ENCODE measurements around the gene MAGI2.

MAGI2 gene

GRCh38 chr7:79182283-79182682 lies 271.2 kb downstream of the MAGI2 start:
- TF ChIP-seq, protein P1, sequence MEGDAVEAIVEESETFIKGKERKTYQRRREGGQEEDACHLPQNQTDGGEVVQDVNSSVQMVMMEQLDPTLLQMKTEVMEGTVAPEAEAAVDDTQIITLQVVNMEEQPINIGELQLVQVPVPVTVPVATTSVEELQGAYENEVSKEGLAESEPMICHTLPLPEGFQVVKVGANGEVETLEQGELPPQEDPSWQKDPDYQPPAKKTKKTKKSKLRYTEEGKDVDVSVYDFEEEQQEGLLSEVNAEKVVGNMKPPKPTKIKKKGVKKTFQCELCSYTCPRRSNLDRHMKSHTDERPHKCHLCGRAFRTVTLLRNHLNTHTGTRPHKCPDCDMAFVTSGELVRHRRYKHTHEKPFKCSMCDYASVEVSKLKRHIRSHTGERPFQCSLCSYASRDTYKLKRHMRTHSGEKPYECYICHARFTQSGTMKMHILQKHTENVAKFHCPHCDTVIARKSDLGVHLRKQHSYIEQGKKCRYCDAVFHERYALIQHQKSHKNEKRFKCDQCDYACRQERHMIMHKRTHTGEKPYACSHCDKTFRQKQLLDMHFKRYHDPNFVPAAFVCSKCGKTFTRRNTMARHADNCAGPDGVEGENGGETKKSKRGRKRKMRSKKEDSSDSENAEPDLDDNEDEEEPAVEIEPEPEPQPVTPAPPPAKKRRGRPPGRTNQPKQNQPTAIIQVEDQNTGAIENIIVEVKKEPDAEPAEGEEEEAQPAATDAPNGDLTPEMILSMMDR (IDR thresholded peaks at IDR 0.05; ENCODE audit: control extremely low read depth, extremely low read depth, low read depth, missing control alignments), result no peak
- DNase-seq (ENCODE audit: extremely low spot score), result no peak
- ChIA-PET POLR2A (no interaction called here), CTCF (no interaction called here)

GRCh38 chr7:79180533-79180932 lies 272.9 kb downstream of the MAGI2 start:
- ChIA-PET CTCF (no interaction called here), POLR2A (no interaction called here)
- DNase-seq (ENCODE audit: extremely low spot score), result no peak
- TF ChIP-seq, protein P1 (IDR thresholded peaks at IDR 0.05; ENCODE audit: control extremely low read depth, extremely low read depth, low read depth, missing control alignments), result no peak

DNA sequence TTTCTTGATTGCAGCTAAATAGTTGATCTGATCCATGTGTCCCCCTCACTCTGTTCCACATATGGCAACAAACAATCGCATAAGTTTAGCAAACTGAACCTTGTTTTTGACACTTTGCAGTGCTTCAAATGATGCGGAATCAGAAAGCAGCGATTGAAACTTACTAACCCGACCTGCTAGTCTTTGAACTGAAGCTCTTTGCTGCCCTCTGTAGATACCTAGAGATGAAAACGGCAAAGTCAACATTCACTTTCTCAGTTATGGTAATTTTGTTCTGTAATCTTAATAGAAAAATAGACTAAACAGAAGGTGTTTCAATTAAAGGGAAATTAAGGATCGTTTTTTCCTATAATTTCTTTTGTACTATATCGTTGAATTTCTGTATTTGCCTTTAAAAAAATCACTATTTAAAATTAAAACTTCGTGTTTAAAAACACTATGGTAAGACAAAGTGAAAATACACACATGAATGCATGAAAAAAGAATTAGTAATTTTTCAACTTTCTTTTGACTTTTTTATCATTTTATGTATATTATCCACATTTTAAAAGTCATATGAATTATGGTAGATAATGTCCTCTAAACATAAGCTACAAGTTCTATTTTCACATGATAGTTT lies 276.5 kb downstream of the MAGI2 start:
- TF ChIP-seq, protein P1 (IDR thresholded peaks at IDR 0.05; ENCODE audit: control extremely low read depth, extremely low read depth, low read depth, missing control alignments), result peak; percentile 33
- peak; percentile 4 for DNase-seq (ENCODE audit: extremely low spot score)
- POLR2A ChIA-PET, result no interaction called here
- CTCF ChIA-PET, result interaction anchor here (0.8 to 1.4 kb wide), 4 partner anchors 11 to 1525 kb away, joined by 3 to 7 read pairs (median 3); no protein-coding TSS in a partner anchor

DNA sequence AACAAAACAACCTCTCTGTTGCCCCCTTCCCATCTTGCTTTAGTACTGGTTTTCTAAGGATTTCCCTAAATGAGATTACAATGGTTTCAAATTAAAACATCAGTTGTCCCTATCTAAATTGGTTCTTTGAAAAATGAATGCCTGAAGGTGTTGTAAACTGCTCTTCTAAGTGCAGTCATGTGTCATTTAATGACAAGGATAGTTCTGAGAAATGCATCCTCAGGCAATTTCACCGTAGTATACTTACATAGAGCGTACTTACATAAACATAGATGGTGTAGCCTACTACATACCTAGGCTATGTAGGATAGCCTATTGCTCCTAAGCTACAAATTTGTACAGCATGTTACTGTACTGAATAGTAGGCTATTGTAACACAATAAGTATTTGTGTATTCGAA lies 278.1 kb downstream of the MAGI2 start:
- TF ChIP-seq, protein P1 (IDR thresholded peaks at IDR 0.05; ENCODE audit: control extremely low read depth, extremely low read depth, low read depth, missing control alignments), result no peak
- DNase-seq (ENCODE audit: extremely low spot score), result no peak
- CTCF ChIA-PET, result interaction anchor here (1.3 kb wide), 1 partner anchor 9 kb away, joined by 7 read pairs; no protein-coding TSS in a partner anchor
- POLR2A ChIA-PET, result no interaction called here

DNA sequence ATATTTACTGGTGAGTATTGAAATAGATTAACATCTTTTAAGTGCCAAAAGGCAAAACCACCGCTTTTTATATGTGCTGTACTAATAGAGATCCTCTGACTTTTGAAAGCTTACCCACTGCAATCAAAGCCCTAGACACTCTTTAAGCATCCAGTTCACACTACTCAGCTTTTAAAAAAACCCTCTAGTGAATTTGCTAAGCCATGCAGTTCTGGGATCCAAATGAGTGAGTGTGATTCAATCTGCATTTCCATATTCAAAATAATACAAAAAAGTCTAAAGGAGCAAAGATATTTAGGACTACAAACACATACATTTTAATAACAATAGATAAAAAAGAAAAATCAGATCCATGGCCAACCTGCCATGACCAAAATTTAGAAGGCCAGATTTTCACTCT lies 288.2 kb downstream of the MAGI2 start:
- TF ChIP-seq, protein P1 (IDR thresholded peaks at IDR 0.05; ENCODE audit: control extremely low read depth, extremely low read depth, low read depth, missing control alignments), result no peak
- ChIA-PET CTCF (interaction anchor here (1.0 to 2.1 kb wide), 3 partner anchors 10 to 13 kb away, joined by 3 to 7 read pairs (median 3); no protein-coding TSS in a partner anchor), POLR2A (no interaction called here)
- DNase-seq (ENCODE audit: extremely low spot score), result no peak

- ChIA-PET POLR2A (no interaction called here), CTCF (no interaction called here)
Measured at GRCh38 chr7:79159040-79159664, 294.3 kb downstream of the MAGI2 start.

More at GRCh38 chr7:79159040-79159664, 294.3 kb downstream of the MAGI2 start:
- no peak for DNase-seq (ENCODE audit: extremely low spot score)
- TF ChIP-seq, protein P1 (IDR thresholded peaks at IDR 0.05; ENCODE audit: control extremely low read depth, extremely low read depth, low read depth, missing control alignments), result no peak
